HepG2 (cell line): ENCODE results near the gene RARG. TPM values are rescaled to one million over a fixed set of nuclear protein-coding genes. Genes with fewer than 3 reads are reported as not detected.

Experiments
- ATAC-seq: fragments of 200-7000 bp; cut with Tn5 transposase; 3 replicates; pipeline ENCODE4 v1.9.1; 2020; ENCODE audit warnings: mild to moderate bottlenecking, moderate library complexity
- BruUV-seq: library from RNA; stranded (reverse); fragments of 400-500 nt; replicated peaks from 2 replicates; lab custom pipeline; 2021; lab: Mats Ljungman, UMichigan
- CTCF ChIA-PET: fragments of 300-600 bp; formaldehyde crosslinking; extraction: SDS; loops from one replicate; lab custom pipeline; 2021; ENCODE audit warnings: low total read pairs, inconsistent platforms, low intra/inter-chr PET ratio; lab: Yijun Ruan, JAX
- POLR2A ChIA-PET: fragments of 350-600 bp; sonication (Branson Sonifier 250); formaldehyde crosslinking; loops from one replicate; lab custom pipeline; 2020; ENCODE audit warnings: antibody characterized with exemption, inconsistent platforms; lab: Yijun Ruan, JAX
- DNase-seq: peaks from one replicate; pipeline ENCODE4 v3.0.0-alpha.2; 2015; ENCODE audit warnings: low spot score
- FAIRE-seq: peaks from 3 replicates; lab custom pipeline; 2011; peaks lifted over from hg19 to GRCh38; lab: Jason Lieb, UNC
- H2AFZ ChIP-seq: one replicate; pipeline ENCODE4 v1.6.1; 2011; ENCODE audit warnings: low read length, inconsistent platforms
- H3K27ac ChIP-seq: fragments of 300-600 bp; 3 replicates; pipeline ENCODE4 v1.8.0; 2011; ENCODE audit warnings: mixed run types, mild to moderate bottlenecking, mixed read lengths, low read length, inconsistent platforms; ENCODE audit not compliant: insufficient read depth; ENCODE audit errors: extremely low read length
- H3K27me3 ChIP-seq, 2 experiments: fragments of 200-600 bp in 1 of 2; 2 replicates in 1 of 2; 3 replicates in 1 of 2; pipeline versions ENCODE4 v1.6.0 to v1.8.0; 2011; ENCODE audit warnings: low read length in 2 of 2, mild to moderate bottlenecking in 2 of 2, moderate library complexity in 2 of 2, inconsistent platforms in 1 of 2; ENCODE audit not compliant: insufficient read depth in 2 of 2, control insufficient read depth in 1 of 2
- H3K36me3 ChIP-seq, 2 experiments: fragments of 200-600 bp in 1 of 2; replicated peaks in 1 of 2; 2 replicates in 1 of 2; 3 replicates in 1 of 2; pipeline versions ENCODE4 v1.5.1 to v1.8.0; 2011; ENCODE audit warnings: low read length in 2 of 2, inconsistent platforms in 1 of 2; ENCODE audit not compliant: insufficient read depth in 2 of 2, control insufficient read depth in 1 of 2
- H3K4me1 ChIP-seq: 2 replicates; pipeline ENCODE4 v1.5.1; 2012; ENCODE audit warnings: low read length, inconsistent platforms; ENCODE audit not compliant: insufficient read depth
- H3K4me2 ChIP-seq: 2 replicates; pipeline ENCODE4 v1.6.0; 2011; ENCODE audit warnings: low read depth, low read length, inconsistent platforms
- H3K4me3 ChIP-seq, 3 experiments: fragments of 200-600 bp in 1 of 3; sonication (generic), shearing (Covaris generic) in 1 of 3; replicated peaks in 1 of 3; 2 replicates each; pipeline ENCODE4 v1.5.1; 2011 to 2016; ENCODE audit warnings: low read length in 3 of 3, inconsistent platforms in 2 of 3, low read depth in 2 of 3, mild to moderate bottlenecking in 2 of 3, control low read depth in 1 of 3, mixed read lengths in 1 of 3; ENCODE audit not compliant: insufficient read depth in 1 of 3
- H3K79me2 ChIP-seq: one replicate; pipeline ENCODE4 v1.6.1; 2011; ENCODE audit warnings: low read length, inconsistent platforms; ENCODE audit not compliant: insufficient read depth
- H3K9ac ChIP-seq: 2 replicates; pipeline ENCODE4 v1.6.0; 2011; ENCODE audit warnings: mild to moderate bottlenecking, low read depth, low read length, inconsistent platforms; ENCODE audit not compliant: insufficient read depth
- H3K9me3 ChIP-seq: 2 replicates; pipeline ENCODE4 v1.5.1; 2012; ENCODE audit warnings: mild to moderate bottlenecking, low read length
- H4K20me1 ChIP-seq: 2 replicates; pipeline ENCODE4 v1.6.0; 2011; ENCODE audit warnings: inconsistent platforms, mild to moderate bottlenecking, low read length, moderate library complexity; ENCODE audit not compliant: insufficient read depth
- KMT2B ChIP-seq: IDR thresholded peaks from 2 replicates; pipeline ENCODE4 v1.6.1; 2016; ENCODE audit warnings: missing genetic modification reagents, missing compliant biosample characterization
- RBM22 ChIP-seq: fragments of 200-400 bp; formaldehyde crosslinking; optimal IDR thresholded peaks from 2 replicates; pipeline ENCODE3; 2017; ENCODE audit warnings: mild to moderate bottlenecking, low read length, moderate library complexity
- SCMH1 ChIP-seq: sonication (generic); formaldehyde crosslinking; IDR thresholded peaks from 2 replicates; pipeline ENCODE4 v1.9.0; 2021; ENCODE audit warnings: missing genetic modification reagents, mild to moderate bottlenecking, borderline replicate concordance
- ZFX ChIP-seq: sonication (generic); formaldehyde crosslinking; IDR thresholded peaks from 2 replicates; pipeline ENCODE4 v1.4.0; 2020; ENCODE audit warnings: mild to moderate bottlenecking, low read depth, missing genetic modification reagents, moderate library complexity
- ZNF407 ChIP-seq: sonication (generic); formaldehyde crosslinking; IDR thresholded peaks from one replicate; pipeline ENCODE4 v1.5.1; 2020; ENCODE audit warnings: mild to moderate bottlenecking, missing genetic modification reagents; ENCODE audit errors: not compliant biosample characterization
- ZNF430 ChIP-seq: sonication (generic); formaldehyde crosslinking; IDR thresholded peaks from 2 replicates; pipeline ENCODE4 v1.9.0; 2021; ENCODE audit warnings: mild to moderate bottlenecking, missing genetic modification reagents
- ZNF446 ChIP-seq: sonication (generic); formaldehyde crosslinking; IDR thresholded peaks from 2 replicates; pipeline ENCODE4 v1.5.0; 2020; ENCODE audit warnings: mild to moderate bottlenecking, missing genetic modification reagents
- ZNF747 ChIP-seq: sonication (generic); formaldehyde crosslinking; IDR thresholded peaks from 2 replicates; pipeline ENCODE4 v1.8.1; 2023; ENCODE audit warnings: missing genetic modification reagents, mild to moderate bottlenecking, borderline replicate concordance
- WGBS: methylation state at CpG from one replicate; pipeline ENCODE4 v1.1.6; 2017; ENCODE audit warnings: low lambda C conversion rate; 5-methylcytosine and 5-hydroxymethylcytosine counted together
- in situ Hi-C: cut with HindIII; loops from 2 replicates; pipeline ENCODE4 v1.10.0; 2017; ENCODE audit warnings: low pct_unique_long_range_greater_than_20kb; ENCODE audit not compliant: extremely low pct_ligation_motif_present
- intact Hi-C: fragments of 100-400 bp; cut with micrococcal nuclease; formaldehyde crosslinking; loops from one replicate; pipeline ENCODE4 v1.10.0; 2022; ENCODE audit not compliant: unreplicated experiment
- polyA plus RNA-seq, 8 experiments: library from polyadenylated mRNA; depleted of rRNA in 3 of 8; stranded (reverse) in 7 of 8; unstranded in 1 of 8; fragments of >200 nt; fragmentation: Illumina TruSeq in 4 of 8; extraction: Trizol in 4 of 8; gene quantifications; 2 replicates each; pipeline versions ENCODE4 v1.2.1 to v1.2.3, GENCODE V29; 2011 to 2016; ENCODE audit warnings: low read depth in 4 of 8, missing spikeins in 1 of 8, mixed read lengths in 1 of 8; ENCODE audit not compliant: insufficient read depth in 1 of 8
- total RNA-seq, 5 experiments: library from RNA; depleted of rRNA; stranded (reverse); fragments of >200 nt; fragmentation: Illumina TruSeq; extraction: Trizol; gene quantifications; 2 replicates each; pipeline ENCODE4 v1.2.3, GENCODE V29; 2016; ENCODE audit warnings: low read depth in 1 of 5
- TF ChIP-seq, protein P1 (sequence below): sonication (generic); formaldehyde crosslinking; IDR thresholded peaks from 2 replicates; pipeline ENCODE4 v1.4.0; 2020; ENCODE audit warnings: mild to moderate bottlenecking, missing genetic modification reagents, borderline replicate concordance
- TF ChIP-seq, protein P2 (sequence below): IDR thresholded peaks from 2 replicates; pipeline ENCODE4 v1.6.1; 2016; ENCODE audit warnings: low read depth, control low read depth

The RARG gene
- total and polyA plus RNA-seq, 2 of the 13 experiments (the other 11 are each of a cell fraction or from before 2014, with no cell fraction given) = 0.77 to 1.5 TPM

GRCh38 chr12:53192531-53193021, 39.4 kb downstream of the RARG start (continued):
- TF ChIP-seq KMT2B (no peak), ZNF747 (CRISPR knock-in tag) (no peak), SCMH1 (CRISPR knock-in tag) (no peak), ZNF446 (no peak), ZNF430 (CRISPR knock-in tag) (no peak)
- TF ChIP-seq, protein P1, sequence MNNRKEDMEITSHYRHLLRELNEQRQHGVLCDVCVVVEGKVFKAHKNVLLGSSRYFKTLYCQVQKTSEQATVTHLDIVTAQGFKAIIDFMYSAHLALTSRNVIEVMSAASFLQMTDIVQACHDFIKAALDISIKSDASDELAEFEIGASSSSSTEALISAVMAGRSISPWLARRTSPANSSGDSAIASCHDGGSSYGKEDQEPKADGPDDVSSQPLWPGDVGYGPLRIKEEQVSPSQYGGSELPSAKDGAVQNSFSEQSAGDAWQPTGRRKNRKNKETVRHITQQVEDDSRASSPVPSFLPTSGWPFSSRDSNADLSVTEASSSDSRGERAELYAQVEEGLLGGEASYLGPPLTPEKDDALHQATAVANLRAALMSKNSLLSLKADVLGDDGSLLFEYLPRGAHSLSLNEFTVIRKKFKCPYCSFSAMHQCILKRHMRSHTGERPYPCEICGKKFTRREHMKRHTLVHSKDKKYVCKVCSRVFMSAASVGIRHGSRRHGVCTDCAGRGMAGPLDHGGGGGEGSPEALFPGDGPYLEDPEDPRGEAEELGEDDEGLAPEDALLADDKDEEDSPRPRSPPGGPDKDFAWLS (CRISPR knock-in tag) = no peak
- TF ChIP-seq, protein P2, sequence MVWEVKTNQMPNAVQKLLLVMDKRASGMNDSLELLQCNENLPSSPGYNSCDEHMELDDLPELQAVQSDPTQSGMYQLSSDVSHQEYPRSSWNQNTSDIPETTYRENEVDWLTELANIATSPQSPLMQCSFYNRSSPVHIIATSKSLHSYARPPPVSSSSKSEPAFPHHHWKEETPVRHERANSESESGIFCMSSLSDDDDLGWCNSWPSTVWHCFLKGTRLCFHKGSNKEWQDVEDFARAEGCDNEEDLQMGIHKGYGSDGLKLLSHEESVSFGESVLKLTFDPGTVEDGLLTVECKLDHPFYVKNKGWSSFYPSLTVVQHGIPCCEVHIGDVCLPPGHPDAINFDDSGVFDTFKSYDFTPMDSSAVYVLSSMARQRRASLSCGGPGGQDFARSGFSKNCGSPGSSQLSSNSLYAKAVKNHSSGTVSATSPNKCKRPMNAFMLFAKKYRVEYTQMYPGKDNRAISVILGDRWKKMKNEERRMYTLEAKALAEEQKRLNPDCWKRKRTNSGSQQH (CRISPR knock-in tag) = no peak

- Histone ChIP-seq H3K9ac (no peak overlapping the region), H3K79me2 (no peaks in the 10 kb centered on the region), H3K4me1 (peaks cover 33% of the 10 kb centered on the region), H3K4me2 (no peak overlapping the region), H3K27me3 (no peaks in the 10 kb centered on the region), H3K4me3 (no peak overlapping the region), H2AFZ (no peak overlapping the region), H3K9me3 (no peaks in the 10 kb centered on the region), H4K20me1 (peaks cover 3% of the 10 kb centered on the region; the same call in 1 of the 2 replicates), H3K27ac (no peak overlapping the region), H3K36me3 (peaks cover 12 to 20% of the 10 kb centered on the region in 2 experiments)
- no TSS peak for BruUV-seq
- intact Hi-C loops = loop anchor here (2.0 kb wide), 1 partner anchor 17 kb away; no protein-coding TSS in a partner anchor
- 95% methylated on average over 6 of the region's 14 CpGs for WGBS
- FAIRE-seq (no peak), ATAC-seq (no peak), DNase-seq (no peak)
- ChIA-PET POLR2A (interaction anchor here (1.2 to 2.6 kb wide), 2 partner anchors 11 to 126 kb away, joined by 4 to 10 read pairs; partner anchors contain the start of genes CSAD and ZNF740), CTCF (no interaction called here)
- in situ Hi-C loops = loop anchor here (5.0 kb wide), 2 partner anchors 35 to 130 kb away; no protein-coding TSS in a partner anchor
- no peak for TF ChIP-seq ZNF407 (CRISPR knock-in tag)
- TF ChIP-seq RBM22 = peak; percentile 16
- TF ChIP-seq ZFX (CRISPR knock-in tag) = 0 out of 2 replicates have a peak, but pooled peaks have one; percentile 11
These were observed 40.0 kb downstream of the RARG start for GRCh38 chr12:53191885-53192530.
